Midbrain (tissue), 1 donor: ENCODE data around the gene RIC1.
A peak's percentile ranks its signal among the peaks of the same experiment; 100 is the strongest.
"Not testable (repeated sequence)": the region's sequence is repeated elsewhere in the genome, so short reads cannot be mapped to it uniquely, and the experiment has no call there.

ENCODE experiments used
- DNase-seq: peaks from one replicate; lab custom pipeline; 2025; lab: John Stamatoyannopoulos, UW

Gene RIC1

GRCh38 chr9:5787759-5788302, 158.9 kb downstream of the RIC1 start:
- DNase-seq: no peak

GRCh38 chr9:5789489-5789888, 160.6 kb downstream of the RIC1 start:
- DNase-seq: no peak

GRCh38 chr9:5790923-5791322, 162.0 kb downstream of the RIC1 start:
- DNase-seq: no peak

GRCh38 chr9:5791870-5792269, 163.0 kb downstream of the RIC1 start:
- DNase-seq: no peak

- DNase-seq: no peak
These were observed 164.9 kb downstream of the RIC1 start for GRCh38 chr9:5793812-5794211.

GRCh38 chr9:5796298-5796697, 167.4 kb downstream of the RIC1 start:
- DNase-seq: no peak

GRCh38 chr9:5798581-5798980, 169.7 kb downstream of the RIC1 start:
- DNase-seq: no peak

- peak; percentile 74 for DNase-seq
These were observed 170.4 kb downstream of the RIC1 start for GRCh38 chr9:5799314-5799713.

- not testable (repeated sequence) for DNase-seq
These were observed 171.5 kb downstream of the RIC1 start for GRCh38 chr9:5800378-5800777.

- DNase-seq: no peak
These were observed 172.2 kb downstream of the RIC1 start for GRCh38 chr9:5800969-5801738.

GRCh38 chr9:5801739-5802113, 172.8 kb downstream of the RIC1 start:
- DNase-seq: no peak

GRCh38 chr9:5805478-5805877, 176.6 kb downstream of the RIC1 start:
- no peak for DNase-seq

- DNase-seq: no peak
These were observed 182.8 kb downstream of the RIC1 start for GRCh38 chr9:5811751-5812150.

- DNase-seq: no peak
These were observed 184.9 kb downstream of the RIC1 start for GRCh38 chr9:5813824-5814223.

- no peak for DNase-seq
These were observed 186.6 kb downstream of the RIC1 start for GRCh38 chr9:5815461-5815860.

- DNase-seq: no peak
These were observed 189.0 kb downstream of the RIC1 start for GRCh38 chr9:5817862-5818261.

- no peak for DNase-seq
These were observed 189.7 kb downstream of the RIC1 start for GRCh38 chr9:5818424-5819142.

GRCh38 chr9:5819174-5819573, 190.3 kb downstream of the RIC1 start:
- DNase-seq: no peak

- DNase-seq: no peak
These were observed 191.5 kb downstream of the RIC1 start for GRCh38 chr9:5820425-5820824.

- peak; percentile 41 for DNase-seq
These were observed 196.3 kb downstream of the RIC1 start for GRCh38 chr9:5825223-5825622.
